GM12874 (cell line): ENCODE measurements around the gene KCNJ1.

Source experiments
- TF ChIP-seq, protein P1 (sequence below): IDR thresholded peaks from 2 replicates; pipeline ENCODE4 v1.5.1; 2011; ENCODE audit warnings: low read depth, mild to moderate bottlenecking, control low read depth, low read length, moderate library complexity; ENCODE audit not compliant: insufficient read depth

The KCNJ1 gene

DNA sequence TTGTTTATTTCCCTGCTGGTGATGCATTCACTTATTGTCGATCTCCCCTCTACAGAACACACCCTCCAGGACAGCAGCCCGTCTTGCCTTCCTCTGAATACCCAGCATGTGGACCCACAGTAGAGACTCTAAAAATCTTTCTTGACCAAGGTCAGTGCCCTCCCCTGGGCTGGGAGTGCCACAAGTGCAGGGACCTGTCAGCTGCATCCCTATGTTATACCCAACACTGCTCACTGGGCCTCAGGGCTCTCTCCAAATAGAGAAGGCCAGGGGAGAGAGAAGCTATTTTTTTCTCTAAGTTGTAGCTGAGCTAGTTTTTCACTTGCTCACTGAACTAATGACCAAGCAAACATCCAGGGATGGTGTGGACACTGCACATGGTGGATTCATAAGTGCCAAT, 9.8 kb downstream of the KCNJ1 start:
- TF ChIP-seq, protein P1, sequence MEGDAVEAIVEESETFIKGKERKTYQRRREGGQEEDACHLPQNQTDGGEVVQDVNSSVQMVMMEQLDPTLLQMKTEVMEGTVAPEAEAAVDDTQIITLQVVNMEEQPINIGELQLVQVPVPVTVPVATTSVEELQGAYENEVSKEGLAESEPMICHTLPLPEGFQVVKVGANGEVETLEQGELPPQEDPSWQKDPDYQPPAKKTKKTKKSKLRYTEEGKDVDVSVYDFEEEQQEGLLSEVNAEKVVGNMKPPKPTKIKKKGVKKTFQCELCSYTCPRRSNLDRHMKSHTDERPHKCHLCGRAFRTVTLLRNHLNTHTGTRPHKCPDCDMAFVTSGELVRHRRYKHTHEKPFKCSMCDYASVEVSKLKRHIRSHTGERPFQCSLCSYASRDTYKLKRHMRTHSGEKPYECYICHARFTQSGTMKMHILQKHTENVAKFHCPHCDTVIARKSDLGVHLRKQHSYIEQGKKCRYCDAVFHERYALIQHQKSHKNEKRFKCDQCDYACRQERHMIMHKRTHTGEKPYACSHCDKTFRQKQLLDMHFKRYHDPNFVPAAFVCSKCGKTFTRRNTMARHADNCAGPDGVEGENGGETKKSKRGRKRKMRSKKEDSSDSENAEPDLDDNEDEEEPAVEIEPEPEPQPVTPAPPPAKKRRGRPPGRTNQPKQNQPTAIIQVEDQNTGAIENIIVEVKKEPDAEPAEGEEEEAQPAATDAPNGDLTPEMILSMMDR, result no peak

DNA sequence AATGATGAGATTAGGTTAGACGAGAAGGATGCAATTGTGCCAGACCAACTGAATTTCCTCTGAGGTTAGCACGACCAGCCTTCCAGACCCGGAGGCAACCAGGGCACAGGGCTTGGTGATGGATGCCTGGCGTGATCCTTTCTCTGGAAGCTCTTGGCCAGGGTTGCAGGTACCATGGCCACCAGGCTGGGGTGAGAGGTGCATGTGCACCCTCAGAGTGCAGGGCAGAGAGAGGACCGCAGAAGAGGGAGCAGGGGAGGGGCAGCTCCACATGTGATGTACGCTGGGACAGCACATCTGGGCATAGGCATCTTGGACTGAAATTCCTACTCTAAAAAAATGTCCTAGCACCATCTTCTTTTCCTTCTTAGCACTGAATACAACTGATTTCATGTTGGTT, 10.9 kb downstream of the KCNJ1 start:
- TF ChIP-seq, protein P1, result no peak

DNA sequence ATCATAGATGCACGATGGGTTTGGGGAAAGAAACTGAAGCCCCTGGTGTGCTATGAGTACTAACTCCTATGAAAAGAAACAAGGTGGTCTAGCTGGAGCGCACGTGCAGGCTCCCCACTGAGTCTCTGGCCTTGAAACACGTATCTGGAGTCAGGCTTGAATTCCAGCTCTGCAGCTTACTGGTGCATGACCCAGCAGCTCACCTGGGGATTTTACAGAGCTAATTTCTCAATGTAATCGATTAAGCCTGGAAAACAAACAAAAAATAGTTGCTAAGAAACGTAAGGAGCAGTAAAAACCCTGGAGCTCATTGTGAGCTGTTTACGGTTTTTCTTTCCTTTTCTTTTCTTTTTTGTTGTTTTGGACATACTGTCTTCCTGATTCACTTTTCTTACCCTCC, 12.3 kb downstream of the KCNJ1 start:
- TF ChIP-seq, protein P1, result no peak

DNA sequence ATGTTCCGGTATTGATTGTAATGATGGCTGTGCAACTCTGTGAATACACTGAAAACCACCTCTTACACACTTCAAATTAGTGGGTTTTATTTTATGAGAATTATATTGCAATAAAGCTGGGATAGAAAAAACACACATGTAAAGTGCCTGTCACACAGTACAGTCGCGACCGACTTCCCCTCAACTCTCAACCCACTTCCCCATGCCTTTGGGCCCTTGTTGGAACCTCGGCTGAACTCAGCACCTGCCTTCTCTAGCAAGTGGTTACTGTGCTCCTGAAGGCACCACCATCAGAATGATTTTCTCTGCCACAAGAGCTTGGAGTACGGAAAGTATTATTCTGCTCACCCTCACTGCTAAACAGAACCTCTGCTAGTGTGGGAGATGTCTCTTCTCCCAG, 13.5 kb downstream of the KCNJ1 start:
- TF ChIP-seq, protein P1, result no peak

DNA sequence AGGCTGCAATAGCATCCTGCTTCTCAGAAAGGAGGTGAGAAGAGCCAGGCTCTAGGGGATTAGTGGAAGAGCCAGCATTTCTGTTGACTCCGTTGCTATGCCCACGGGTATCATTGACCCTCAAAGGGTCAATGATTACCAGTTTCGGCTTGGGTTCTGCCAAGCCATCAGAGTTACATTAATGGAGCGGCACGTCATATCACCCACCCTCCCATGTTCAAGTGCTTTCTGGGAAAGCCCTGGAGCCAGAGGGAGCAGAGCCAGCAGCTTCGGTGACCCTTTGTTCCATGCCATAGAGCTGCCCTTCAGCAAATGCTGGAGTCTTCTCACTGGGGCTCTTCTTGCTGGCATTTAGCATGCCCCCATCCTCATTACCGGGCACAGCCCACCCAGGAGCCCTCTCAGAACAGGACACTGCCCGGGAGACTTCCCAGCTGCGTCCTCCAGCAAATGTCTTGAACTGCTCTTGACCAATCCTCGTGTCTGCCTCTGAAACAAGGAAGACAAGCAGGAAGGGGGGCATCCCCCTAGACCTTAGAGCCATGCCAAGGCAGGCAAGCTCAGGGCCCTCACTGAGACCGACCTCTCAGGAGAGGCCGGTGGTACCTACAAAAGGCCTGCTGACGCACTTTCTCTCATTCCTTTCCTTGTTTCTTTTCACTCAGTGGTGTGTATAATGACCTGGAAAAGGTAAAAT, 14.6 kb downstream of the KCNJ1 start:
- TF ChIP-seq, protein P1, result no peak

DNA sequence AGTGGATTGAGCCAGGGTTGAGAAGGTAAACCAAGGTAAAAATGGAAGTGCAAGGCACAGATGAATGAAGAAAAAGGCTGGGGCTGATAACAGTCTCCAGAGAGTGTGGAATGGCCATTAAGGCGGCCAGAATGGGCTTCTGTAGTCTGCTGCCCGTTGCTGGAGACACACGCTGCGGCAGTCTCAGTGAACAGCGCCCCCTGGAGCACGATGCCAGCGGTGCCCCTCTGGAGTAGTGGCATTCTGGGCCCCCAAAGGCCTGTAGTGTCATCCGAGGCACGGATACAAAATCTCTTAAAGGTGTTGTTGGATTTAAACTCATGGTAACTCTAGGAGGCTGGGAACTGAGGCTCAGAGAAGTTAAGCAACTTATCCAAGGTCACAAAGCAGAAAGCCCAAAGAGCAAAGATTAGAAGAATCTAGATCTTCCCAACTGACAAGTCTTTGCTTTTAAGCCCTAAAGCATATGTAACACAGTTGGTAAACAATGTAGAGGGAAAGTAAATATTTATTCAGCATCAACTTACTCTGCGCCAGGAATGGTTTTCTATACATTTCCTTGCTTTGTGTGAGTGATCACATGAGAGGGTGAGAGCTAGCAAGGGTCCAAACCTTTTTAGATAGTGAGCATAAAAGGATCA, 18.2 kb downstream of the KCNJ1 start:
- TF ChIP-seq, protein P1, result peak; percentile 91

DNA sequence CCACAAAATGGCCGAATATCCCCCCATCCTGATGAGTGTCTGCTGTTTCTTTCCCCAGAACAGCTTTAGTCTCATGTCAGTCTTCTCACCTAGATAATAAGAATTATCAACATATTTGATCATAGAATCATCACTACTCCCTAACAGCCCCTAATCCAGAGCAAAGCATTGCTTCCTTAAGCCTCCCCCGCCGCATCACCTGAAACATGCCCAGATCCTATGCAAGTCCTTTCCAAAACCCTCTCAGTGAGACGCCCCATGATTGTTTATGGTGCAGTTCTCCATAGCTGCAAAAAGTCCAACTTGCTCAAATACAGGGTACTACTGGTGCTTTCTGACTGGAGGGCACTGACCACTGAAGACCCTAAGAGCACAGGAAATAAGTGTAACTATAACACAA, 20.1 kb downstream of the KCNJ1 start:
- TF ChIP-seq, protein P1, result no peak
